ENCODE results near the gene RALGAPA1.

RALGAPA1 gene

DNA sequence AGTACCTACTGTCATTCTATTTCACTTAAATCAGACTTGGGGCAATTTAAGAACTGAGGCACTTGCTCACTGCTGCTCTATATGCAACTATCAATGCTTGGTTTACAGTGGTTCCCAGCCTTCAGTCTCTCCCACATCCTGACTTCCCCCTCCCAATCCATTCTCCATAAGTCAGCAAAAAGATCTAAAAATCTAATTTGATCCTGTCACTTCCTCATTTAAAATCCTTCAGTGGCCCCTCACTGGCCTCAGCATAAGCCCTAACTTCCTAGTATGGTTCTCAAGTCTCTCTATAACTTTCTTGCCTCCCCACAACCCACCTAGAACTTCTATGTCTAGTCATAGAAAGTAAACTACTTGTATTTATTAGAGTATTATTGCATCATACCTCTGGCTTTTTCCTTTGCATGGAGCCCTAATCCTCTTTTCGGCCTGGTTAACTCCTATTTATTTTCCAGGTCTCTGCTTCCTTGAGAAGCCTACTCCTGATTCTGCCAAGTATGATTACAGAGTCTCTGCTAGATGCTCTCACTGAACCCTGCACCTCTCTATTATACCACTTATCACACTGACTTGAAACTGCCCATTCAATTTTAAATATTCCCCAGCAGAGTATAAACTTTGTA is 130.6 kb downstream of the RALGAPA1 start:
- TF ChIP-seq YY1 (IDR thresholded peaks at IDR 0.05; ENCODE audit: insufficient read depth, insufficient read length) (no peak), SUZ12 (IDR thresholded peaks at IDR 0.05; ENCODE audit: extremely low read depth, insufficient read depth, insufficient read length) (no peak), ZNF274 (IDR thresholded peaks at IDR 0.05; ENCODE audit: low read depth, low read length) (no peak)
- Histone ChIP-seq H3K4me3 (ENCODE audit: insufficient read length, low read depth) (no peak overlapping the region), H3K27me3 (ENCODE audit: insufficient read depth, insufficient read length) (no peaks in the 10 kb centered on the region), H3K36me3 (ENCODE audit: insufficient read depth, insufficient read length, low read length) (peaks cover 3% of the 10 kb centered on the region), H3K9ac (ENCODE audit: insufficient read length, low read depth) (no peak overlapping the region), H3K9me3 (ENCODE audit: insufficient read depth, low read length) (no peaks in the 10 kb centered on the region), H3K4me1 (ENCODE audit: insufficient read depth, insufficient read length) (no peaks in the 10 kb centered on the region)
- no peak for DNase-seq (ENCODE audit: low read depth, low spot score)

DNA sequence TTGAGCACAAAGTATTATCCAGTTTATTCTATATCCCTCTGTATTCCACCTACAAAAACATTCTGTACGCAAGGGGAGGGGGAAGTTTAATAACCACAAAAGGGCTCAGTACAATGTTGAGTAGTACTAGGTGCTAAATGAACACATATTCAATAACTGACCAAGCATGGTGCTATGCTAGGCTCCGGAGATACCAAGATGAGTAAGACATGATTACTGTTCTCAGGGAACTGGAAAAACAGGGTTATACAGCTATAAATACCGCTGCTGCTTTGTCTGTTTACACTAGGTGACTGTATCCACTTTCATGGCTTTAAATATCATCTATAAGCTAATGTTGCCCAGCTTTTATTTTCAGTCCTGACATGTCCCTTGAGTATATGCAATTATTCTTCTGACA is 139.3 kb downstream of the RALGAPA1 start:
- no peak overlapping the region for H3K4me3 ChIP-seq (ENCODE audit: insufficient read length, low read depth)
- H3K4me1 ChIP-seq (ENCODE audit: insufficient read depth, insufficient read length): no peaks in the 10 kb centered on the region
- no peaks in the 10 kb centered on the region for H3K9me3 ChIP-seq (ENCODE audit: insufficient read depth, low read length)
- no peak overlapping the region for H3K9ac ChIP-seq (ENCODE audit: insufficient read length, low read depth)
- DNase-seq (ENCODE audit: low read depth, low spot score): no peak
- no peaks in the 10 kb centered on the region for H3K36me3 ChIP-seq (ENCODE audit: insufficient read depth, insufficient read length, low read length)
- TF ChIP-seq SUZ12 (IDR thresholded peaks at IDR 0.05; ENCODE audit: extremely low read depth, insufficient read depth, insufficient read length): no peak
- TF ChIP-seq YY1 (IDR thresholded peaks at IDR 0.05; ENCODE audit: insufficient read depth, insufficient read length): no peak
- no peak for TF ChIP-seq ZNF274 (IDR thresholded peaks at IDR 0.05; ENCODE audit: low read depth, low read length)
- no peaks in the 10 kb centered on the region for H3K27me3 ChIP-seq (ENCODE audit: insufficient read depth, insufficient read length)

DNA sequence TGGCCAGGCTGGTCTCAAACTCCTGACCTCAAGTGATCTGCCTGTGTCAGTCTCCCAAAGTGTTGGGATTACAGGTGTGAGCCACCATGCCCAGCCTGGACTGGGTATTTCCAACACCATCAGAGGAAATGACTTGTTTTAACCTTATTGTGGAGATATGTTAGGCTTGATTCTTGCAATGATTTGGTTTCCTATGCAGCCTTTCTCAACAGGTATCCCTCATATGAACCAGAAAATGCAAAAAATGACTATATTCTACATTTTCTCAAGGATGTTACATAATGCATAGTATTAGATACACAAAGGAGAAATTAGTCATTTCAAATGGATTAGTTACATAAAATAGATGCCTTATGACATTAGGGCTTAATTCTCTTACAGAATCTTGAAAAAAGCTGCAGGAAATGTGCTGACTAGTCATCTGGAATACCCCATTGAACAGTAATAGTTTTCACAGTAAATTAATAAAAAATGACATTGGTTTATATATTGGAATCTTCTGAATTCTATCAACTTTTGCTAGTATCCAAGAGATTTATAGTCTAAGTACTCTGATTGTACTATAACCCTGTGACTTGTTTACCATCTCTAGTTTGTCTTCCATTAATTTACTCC is 142.6 kb downstream of the RALGAPA1 start:
- no peaks in the 10 kb centered on the region for H3K36me3 ChIP-seq (ENCODE audit: insufficient read depth, insufficient read length, low read length)
- H3K27me3 ChIP-seq (ENCODE audit: insufficient read depth, insufficient read length): no peaks in the 10 kb centered on the region
- H3K4me3 ChIP-seq (ENCODE audit: insufficient read length, low read depth): no peak overlapping the region
- no peak for DNase-seq (ENCODE audit: low read depth, low spot score)
- no peak overlapping the region for H3K9ac ChIP-seq (ENCODE audit: insufficient read length, low read depth)
- H3K4me1 ChIP-seq (ENCODE audit: insufficient read depth, insufficient read length): no peaks in the 10 kb centered on the region
- TF ChIP-seq SUZ12 (IDR thresholded peaks at IDR 0.05; ENCODE audit: extremely low read depth, insufficient read depth, insufficient read length): no peak
- no peak for TF ChIP-seq YY1 (IDR thresholded peaks at IDR 0.05; ENCODE audit: insufficient read depth, insufficient read length)
- no peak for TF ChIP-seq ZNF274 (IDR thresholded peaks at IDR 0.05; ENCODE audit: low read depth, low read length)
- H3K9me3 ChIP-seq (ENCODE audit: insufficient read depth, low read length): no peaks in the 10 kb centered on the region

DNA sequence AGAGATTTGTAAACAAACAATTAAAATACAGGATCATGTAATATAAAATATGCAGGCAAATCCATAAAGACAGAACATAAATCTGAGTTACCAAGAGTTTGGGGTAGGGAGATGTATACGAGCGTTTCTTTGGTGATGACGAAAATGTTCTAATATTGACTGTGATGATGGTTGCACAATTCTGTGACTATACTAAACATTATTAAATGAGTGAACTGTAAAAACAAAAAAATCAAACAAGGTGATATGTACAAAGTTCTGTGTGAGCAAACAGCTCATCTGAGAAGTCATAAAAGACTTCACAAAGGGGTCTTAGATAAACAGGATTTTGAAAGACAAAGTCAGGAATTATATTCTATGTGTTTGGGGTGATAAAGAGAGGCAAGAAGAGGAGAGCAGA is 147.2 kb downstream of the RALGAPA1 start:
- Histone ChIP-seq H3K9me3 (ENCODE audit: insufficient read depth, low read length) (no peaks in the 10 kb centered on the region), H3K4me3 (ENCODE audit: insufficient read length, low read depth) (no peak overlapping the region), H3K27me3 (ENCODE audit: insufficient read depth, insufficient read length) (no peaks in the 10 kb centered on the region), H3K9ac (ENCODE audit: insufficient read length, low read depth) (no peak overlapping the region), H3K4me1 (ENCODE audit: insufficient read depth, insufficient read length) (no peaks in the 10 kb centered on the region), H3K36me3 (ENCODE audit: insufficient read depth, insufficient read length, low read length) (no peaks in the 10 kb centered on the region)
- DNase-seq (ENCODE audit: low read depth, low spot score): no peak
- no peak for TF ChIP-seq SUZ12 (IDR thresholded peaks at IDR 0.05; ENCODE audit: extremely low read depth, insufficient read depth, insufficient read length)
- TF ChIP-seq YY1 (IDR thresholded peaks at IDR 0.05; ENCODE audit: insufficient read depth, insufficient read length): no peak
- TF ChIP-seq ZNF274 (IDR thresholded peaks at IDR 0.05; ENCODE audit: low read depth, low read length): no peak

DNA sequence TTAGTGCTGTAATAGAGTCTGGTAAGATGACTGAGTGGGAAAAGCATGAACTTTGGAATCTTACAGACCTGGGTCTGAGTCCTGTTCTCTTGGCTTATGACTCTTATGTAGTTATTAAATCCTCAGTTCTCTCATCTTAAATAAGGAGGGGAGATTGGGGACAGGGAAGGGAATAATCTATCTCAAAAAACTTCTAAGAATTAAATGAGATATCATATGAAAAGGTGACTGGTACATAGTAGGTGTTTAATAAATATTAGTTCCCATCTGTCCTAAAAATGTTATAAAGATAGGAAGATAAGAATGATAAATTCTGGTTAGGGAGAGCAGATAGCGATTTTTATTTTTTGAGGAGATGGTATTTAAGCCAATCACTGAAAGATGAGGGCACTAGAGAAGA is 156.1 kb downstream of the RALGAPA1 start:
- Histone ChIP-seq H3K4me3 (ENCODE audit: insufficient read length, low read depth) (no peak overlapping the region), H3K27me3 (ENCODE audit: insufficient read depth, insufficient read length) (no peaks in the 10 kb centered on the region), H3K36me3 (ENCODE audit: insufficient read depth, insufficient read length, low read length) (no peaks in the 10 kb centered on the region), H3K4me1 (ENCODE audit: insufficient read depth, insufficient read length) (no peaks in the 10 kb centered on the region), H3K9ac (ENCODE audit: insufficient read length, low read depth) (no peak overlapping the region), H3K9me3 (ENCODE audit: insufficient read depth, low read length) (no peaks in the 10 kb centered on the region)
- no peak for TF ChIP-seq ZNF274 (IDR thresholded peaks at IDR 0.05; ENCODE audit: low read depth, low read length)
- no peak for TF ChIP-seq SUZ12 (IDR thresholded peaks at IDR 0.05; ENCODE audit: extremely low read depth, insufficient read depth, insufficient read length)
- no peak for TF ChIP-seq YY1 (IDR thresholded peaks at IDR 0.05; ENCODE audit: insufficient read depth, insufficient read length)
- DNase-seq (ENCODE audit: low read depth, low spot score): no peak

DNA sequence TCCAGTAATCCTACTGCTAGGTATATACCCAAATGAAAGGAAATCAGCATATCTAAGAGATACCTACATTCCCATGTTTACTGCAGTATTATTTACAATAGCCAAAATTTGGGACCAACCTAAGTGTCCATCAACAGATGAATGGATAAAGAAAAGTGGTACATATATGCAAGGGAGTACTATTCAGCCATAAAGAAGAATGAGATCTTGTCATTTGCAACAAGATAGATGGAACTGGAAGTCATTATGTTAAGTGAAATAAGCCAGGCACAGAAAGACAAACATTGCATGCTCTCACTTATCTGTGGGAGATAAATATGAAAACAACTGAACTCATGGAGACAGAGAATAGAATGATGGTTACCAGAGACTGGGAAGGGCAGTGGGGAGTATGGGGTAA is 165.6 kb downstream of the RALGAPA1 start:
- H3K4me1 ChIP-seq (ENCODE audit: insufficient read depth, insufficient read length): no peaks in the 10 kb centered on the region
- no peak overlapping the region for H3K9ac ChIP-seq (ENCODE audit: insufficient read length, low read depth)
- no peak for DNase-seq (ENCODE audit: low read depth, low spot score)
- H3K36me3 ChIP-seq (ENCODE audit: insufficient read depth, insufficient read length, low read length): no peaks in the 10 kb centered on the region
- no peaks in the 10 kb centered on the region for H3K27me3 ChIP-seq (ENCODE audit: insufficient read depth, insufficient read length)
- no peaks in the 10 kb centered on the region for H3K9me3 ChIP-seq (ENCODE audit: insufficient read depth, low read length)
- H3K4me3 ChIP-seq (ENCODE audit: insufficient read length, low read depth): no peak overlapping the region
- TF ChIP-seq ZNF274 (IDR thresholded peaks at IDR 0.05; ENCODE audit: low read depth, low read length) (no peak), YY1 (IDR thresholded peaks at IDR 0.05; ENCODE audit: insufficient read depth, insufficient read length) (no peak), SUZ12 (IDR thresholded peaks at IDR 0.05; ENCODE audit: extremely low read depth, insufficient read depth, insufficient read length) (no peak)

DNA sequence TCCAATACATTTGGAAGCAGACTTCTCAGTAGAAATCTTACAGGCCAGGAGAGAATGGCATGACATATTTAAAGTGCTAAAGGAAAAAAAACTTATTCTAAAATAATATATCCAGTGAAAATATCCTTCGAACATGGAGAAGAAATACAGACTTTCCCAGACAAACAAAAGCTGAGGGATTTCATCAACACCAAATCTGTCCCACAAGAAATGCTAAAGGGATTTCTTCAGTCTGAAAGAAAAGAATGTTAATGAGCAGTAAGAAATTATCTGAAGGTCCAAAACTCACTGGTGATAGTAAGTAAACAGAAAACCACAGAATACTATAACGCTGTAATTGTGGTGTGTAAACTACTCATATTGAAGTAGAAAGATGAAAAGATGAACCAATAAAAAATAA is 171.2 kb downstream of the RALGAPA1 start:
- Histone ChIP-seq H3K4me3 (ENCODE audit: insufficient read length, low read depth) (no peak overlapping the region), H3K9me3 (ENCODE audit: insufficient read depth, low read length) (no peaks in the 10 kb centered on the region), H3K36me3 (ENCODE audit: insufficient read depth, insufficient read length, low read length) (no peaks in the 10 kb centered on the region), H3K27me3 (ENCODE audit: insufficient read depth, insufficient read length) (no peaks in the 10 kb centered on the region), H3K4me1 (ENCODE audit: insufficient read depth, insufficient read length) (no peaks in the 10 kb centered on the region), H3K9ac (ENCODE audit: insufficient read length, low read depth) (no peak overlapping the region)
- TF ChIP-seq SUZ12 (IDR thresholded peaks at IDR 0.05; ENCODE audit: extremely low read depth, insufficient read depth, insufficient read length) (no peak), ZNF274 (IDR thresholded peaks at IDR 0.05; ENCODE audit: low read depth, low read length) (no peak), YY1 (IDR thresholded peaks at IDR 0.05; ENCODE audit: insufficient read depth, insufficient read length) (no peak)
- DNase-seq (ENCODE audit: low read depth, low spot score): no peak
